SIG-M5 treated with dmso at 0.1 percent for 504 hours (cell line): ENCODE data around the gene ADARB2.

ENCODE experiments used
- DNase-seq: peaks from one replicate; lab custom pipeline; 2025; ENCODE audit not compliant: unreplicated experiment; lab: John Stamatoyannopoulos, UW

ADARB2 gene

GRCh38 chr10:1736144-1736971 lies 967 bp downstream of the ADARB2 start:
- DNase-seq, result no peak

- no peak for DNase-seq
These were observed 1.8 kb downstream of the ADARB2 start for GRCh38 chr10:1735562-1735961.

- DNase-seq, result no peak
These were observed 3.0 kb downstream of the ADARB2 start for GRCh38 chr10:1734288-1734687.

- DNase-seq, result no peak
These were observed 3.6 kb downstream of the ADARB2 start for GRCh38 chr10:1733720-1734119.

- no peak for DNase-seq
These were observed 4.7 kb downstream of the ADARB2 start for GRCh38 chr10:1732564-1732996.

DNA sequence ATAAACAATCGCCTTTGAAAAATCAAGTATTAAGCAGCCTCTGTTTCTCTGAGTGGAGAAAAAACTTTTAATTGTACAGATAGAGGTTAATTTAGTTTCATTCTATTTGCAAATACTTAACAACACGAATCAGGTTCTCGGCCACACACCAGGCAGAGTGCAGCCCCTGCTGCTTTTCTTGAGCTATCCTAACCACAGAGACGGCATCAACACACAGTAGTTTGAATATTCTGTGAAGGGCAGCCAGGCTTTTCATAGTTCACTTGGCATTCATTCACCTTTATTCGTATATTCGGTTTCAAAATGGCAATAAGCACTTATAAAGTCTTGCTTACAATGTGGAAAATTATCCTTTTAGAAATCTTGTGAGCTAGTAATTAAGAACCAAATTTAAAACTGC lies 5.7 kb downstream of the ADARB2 start:
- DNase-seq, result no peak

DNA sequence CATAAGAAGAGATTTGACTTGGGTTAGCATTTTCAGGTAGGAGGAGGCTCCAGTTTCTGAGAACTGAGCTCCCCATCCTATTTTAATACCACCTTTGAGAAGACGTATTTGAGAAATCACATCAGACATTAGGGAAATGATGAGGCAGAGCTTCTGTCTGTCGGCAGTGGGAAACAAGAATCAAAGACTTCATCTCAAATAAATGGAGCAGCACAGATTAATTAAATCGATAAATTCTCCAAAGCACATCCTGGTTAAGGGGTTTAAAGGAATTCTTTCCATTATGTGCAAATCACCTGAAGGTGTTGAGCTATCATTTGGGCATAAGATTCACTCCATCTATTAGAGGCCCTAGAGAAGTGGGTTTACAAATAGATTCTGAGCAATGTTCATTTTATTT lies 7.6 kb downstream of the ADARB2 start:
- no peak for DNase-seq

- DNase-seq, result no peak
These were observed 10.5 kb downstream of the ADARB2 start for GRCh38 chr10:1726861-1727260.

GRCh38 chr10:1724921-1725488 lies 12.3 kb downstream of the ADARB2 start:
- no peak for DNase-seq

GRCh38 chr10:1716839-1717238 lies 20.5 kb downstream of the ADARB2 start:
- no peak for DNase-seq

- no peak for DNase-seq
These were observed 21.5 kb downstream of the ADARB2 start for GRCh38 chr10:1715821-1716220.

GRCh38 chr10:1712944-1713671 lies 24.2 kb downstream of the ADARB2 start:
- DNase-seq, result no peak

DNA sequence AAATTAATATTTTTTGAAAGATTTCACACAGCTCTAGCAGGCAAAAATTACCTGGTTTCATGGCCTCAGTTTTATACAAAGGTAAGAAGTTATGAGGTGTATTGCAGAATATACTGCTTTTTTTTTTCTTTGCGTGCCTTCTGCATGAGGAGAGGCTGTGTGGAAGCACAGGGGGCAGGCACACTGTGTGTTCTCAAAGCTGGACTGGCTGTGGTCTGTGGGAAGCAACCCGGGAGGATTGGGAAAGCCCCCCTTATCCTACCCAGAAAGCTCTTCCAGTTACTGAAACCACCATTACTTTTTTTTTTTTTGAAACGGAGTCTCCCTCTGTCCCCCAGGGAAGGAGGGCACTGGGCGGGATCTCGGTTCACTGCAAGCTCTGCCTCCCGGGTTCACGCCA lies 25.0 kb downstream of the ADARB2 start:
- DNase-seq, result no peak

GRCh38 chr10:1709161-1709560 lies 28.2 kb downstream of the ADARB2 start:
- DNase-seq, result no peak

DNA sequence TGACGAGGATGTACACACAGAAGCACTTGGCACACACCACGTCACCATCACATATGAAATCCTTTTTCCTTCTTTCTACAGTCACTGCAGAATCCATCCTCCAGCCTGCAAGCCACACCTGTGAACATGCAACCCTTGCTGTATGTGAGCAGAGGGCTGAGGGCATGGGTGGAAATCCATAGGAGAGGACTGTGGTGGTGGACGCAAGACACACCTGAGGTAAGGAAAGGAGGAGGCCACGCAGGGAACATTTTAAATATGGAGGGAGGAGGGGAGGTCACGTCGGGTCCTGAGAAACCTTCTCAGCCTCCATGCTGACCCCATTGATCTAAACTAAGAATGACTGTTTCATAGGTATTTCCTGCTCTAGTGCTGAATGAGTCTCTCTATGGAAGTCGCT lies 28.6 kb downstream of the ADARB2 start:
- no peak for DNase-seq

DNA sequence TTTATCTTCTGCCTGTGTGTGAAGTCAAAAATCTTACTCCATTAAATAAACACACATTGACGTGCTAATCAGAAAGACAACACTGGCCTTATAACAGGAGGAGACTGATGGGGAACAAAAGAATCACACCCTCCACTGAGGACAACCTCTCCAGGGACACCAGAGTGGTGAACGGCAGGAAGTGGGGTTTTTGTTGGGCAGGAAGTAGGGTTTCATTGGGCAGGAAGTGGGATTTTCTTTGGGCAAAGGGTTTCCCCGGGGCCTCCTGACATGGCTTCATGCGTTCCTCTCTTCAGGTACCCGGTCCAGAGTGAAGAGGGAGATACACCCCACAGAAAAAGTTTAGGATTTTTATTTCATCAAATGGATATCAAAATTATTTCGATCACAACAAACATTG lies 30.6 kb downstream of the ADARB2 start:
- DNase-seq, result no peak

DNA sequence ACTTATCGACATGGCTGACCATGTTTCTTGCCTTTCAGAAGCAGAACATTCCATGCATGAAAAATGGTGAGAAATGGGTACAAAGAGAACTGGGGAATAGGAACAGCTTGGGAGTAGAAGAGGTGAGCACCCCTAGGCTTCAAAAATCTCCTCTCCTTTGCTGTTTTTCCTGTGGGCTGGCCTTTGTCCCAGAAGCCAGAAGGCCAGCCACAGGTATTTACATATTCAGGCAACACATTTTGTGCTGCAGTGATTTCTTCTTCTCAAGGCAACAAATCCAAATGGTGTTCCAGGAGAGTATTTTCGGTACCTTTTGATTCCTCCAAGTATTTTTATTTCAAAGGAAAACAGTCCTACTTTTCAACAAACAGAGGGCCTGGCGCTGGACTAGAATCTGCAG lies 31.1 kb downstream of the ADARB2 start:
- no peak for DNase-seq

DNA sequence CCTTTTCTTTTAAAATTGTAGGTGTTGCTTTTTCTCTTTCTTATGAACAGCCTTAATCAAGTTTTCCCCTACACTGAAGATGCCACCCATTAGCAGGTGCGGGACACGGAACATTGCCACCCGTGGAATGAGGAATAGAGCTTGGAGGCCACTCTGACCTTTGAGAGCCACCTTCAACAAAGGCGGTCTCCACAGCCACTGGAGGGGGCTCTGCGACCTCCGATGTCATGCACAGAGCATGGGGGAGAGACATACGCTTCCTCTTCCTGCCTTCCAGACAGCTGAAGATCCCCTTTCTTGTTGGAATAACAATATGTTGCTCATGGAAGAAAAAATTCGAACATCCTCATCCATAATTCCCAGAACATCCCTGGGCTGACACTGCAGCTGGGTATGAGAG lies 39.1 kb downstream of the ADARB2 start:
- no peak for DNase-seq

- no peak for DNase-seq
These were observed 41.2 kb downstream of the ADARB2 start for GRCh38 chr10:1696106-1696505.

DNA sequence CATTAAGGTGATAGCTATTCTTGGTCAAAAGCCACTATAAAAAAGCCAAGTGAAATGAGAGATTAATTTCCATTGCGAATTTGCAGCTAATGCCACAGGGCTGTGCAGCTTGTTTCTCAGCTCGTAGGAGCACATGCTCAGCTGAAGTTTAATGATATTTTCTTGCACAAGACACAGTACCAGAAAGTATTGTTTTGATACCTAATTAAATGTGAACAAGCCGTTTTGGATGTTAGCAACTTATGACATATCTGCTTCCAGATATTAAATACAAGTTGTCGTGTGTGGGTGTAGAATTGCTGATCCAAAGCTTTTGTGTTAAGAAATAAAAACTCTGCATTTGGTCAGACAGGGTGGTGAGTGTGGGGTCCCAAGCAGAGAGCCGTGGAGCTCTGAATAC lies 47.2 kb downstream of the ADARB2 start:
- no peak for DNase-seq

- no peak for DNase-seq
These were observed 48.8 kb downstream of the ADARB2 start for GRCh38 chr10:1688531-1688930.

- DNase-seq, result no peak
These were observed 49.6 kb downstream of the ADARB2 start for GRCh38 chr10:1687623-1688150.
